ENCODE data around the gene MMP8. TPM values are rescaled to one million over a fixed set of nuclear protein-coding genes. Genes with fewer than 3 reads are reported as not detected.

Gene MMP8
- total RNA-seq, 2 donors from 2014 or later: 0.35 to 0.41 TPM

- Histone ChIP-seq H3K4me3 (no peak overlapping the region), H3K4me1 (no peaks in the 10 kb centered on the region), H3K27ac (no peak overlapping the region), H3K27me3 (no peaks in the 10 kb centered on the region), H3K36me3 (no peaks in the 10 kb centered on the region), H3K9me3 (no peaks in the 10 kb centered on the region)
- DNase-seq (ENCODE audit: low spot score): no peak
- TF ChIP-seq CTCF (IDR thresholded peaks at IDR 0.05): no peak
Measured at GRCh38 chr11:102729849-102730815, 5.4 kb upstream of the MMP8 start.

- Histone ChIP-seq H3K27me3 (no peaks in the 10 kb centered on the region), H3K36me3 (no peaks in the 10 kb centered on the region), H3K27ac (no peak overlapping the region), H3K4me1 (no peaks in the 10 kb centered on the region), H3K4me3 (no peak overlapping the region), H3K9me3 (peaks cover 0 to 8% of the 10 kb centered on the region in 2 donors)
- TF ChIP-seq CTCF (IDR thresholded peaks at IDR 0.05): no peak
- no peak for DNase-seq (ENCODE audit: low spot score)
Measured at GRCh38 chr11:102727890-102728289, 3.1 kb upstream of the MMP8 start.

- Histone ChIP-seq H3K36me3 (no peaks in the 10 kb centered on the region), H3K4me1 (no peaks in the 10 kb centered on the region), H3K27ac (no peak overlapping the region), H3K9me3 (peaks cover 0 to 8% of the 10 kb centered on the region in 2 donors), H3K4me3 (no peak overlapping the region), H3K27me3 (no peaks in the 10 kb centered on the region)
- TF ChIP-seq CTCF (IDR thresholded peaks at IDR 0.05): no peak
- no peak for DNase-seq (ENCODE audit: low spot score)
Measured at GRCh38 chr11:102722821-102723220, 1.9 kb downstream of the MMP8 start.

DNA sequence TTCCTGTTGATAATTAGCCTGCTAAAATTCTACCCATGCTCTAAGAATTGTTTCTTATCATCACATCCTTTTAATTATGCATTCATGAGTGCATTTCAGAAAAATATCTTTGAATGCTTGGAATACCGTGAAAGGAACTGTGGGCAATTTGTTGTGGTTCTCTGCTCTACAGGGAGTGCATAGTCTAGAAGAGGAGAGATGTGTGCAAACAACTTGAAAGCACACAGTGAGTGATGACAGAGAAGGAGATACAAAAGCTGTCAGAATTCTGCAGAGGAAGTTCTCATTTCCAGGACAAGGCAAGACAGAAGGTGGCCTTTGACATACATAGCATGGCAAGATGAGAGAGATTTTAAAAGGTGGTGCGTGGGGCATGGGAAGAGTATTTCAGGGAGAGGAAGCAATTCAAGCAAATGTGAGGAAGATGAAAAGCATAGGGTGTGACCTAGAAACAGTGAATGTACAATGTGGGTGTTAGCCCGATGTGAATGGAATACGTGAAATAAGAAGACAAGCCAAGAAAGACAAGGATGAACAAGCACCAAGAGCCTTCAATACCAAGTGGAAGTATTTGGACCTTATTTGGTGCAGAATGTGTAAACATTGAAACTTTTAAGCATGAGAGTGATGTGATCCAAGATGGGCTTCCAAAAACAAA, 5.0 kb downstream of the MMP8 start:
- no peak for DNase-seq (ENCODE audit: low spot score)
- H3K4me3 ChIP-seq: no peak overlapping the region

GRCh38 chr11:102717280-102717679, 7.5 kb downstream of the MMP8 start:
- H3K4me3 ChIP-seq: no peak overlapping the region
- TF ChIP-seq CTCF (IDR thresholded peaks at IDR 0.05): no peak
- H3K9me3 ChIP-seq: no peaks in the 10 kb centered on the region
- H3K36me3 ChIP-seq: no peaks in the 10 kb centered on the region
- no peak for DNase-seq (ENCODE audit: low spot score)
- H3K27ac ChIP-seq: no peak overlapping the region
- H3K4me1 ChIP-seq: no peaks in the 10 kb centered on the region
- H3K27me3 ChIP-seq: no peaks in the 10 kb centered on the region

More for the DNA sequence above, 5.0 kb downstream of the MMP8 start:
- H3K27ac ChIP-seq: no peak overlapping the region
- H3K27me3 ChIP-seq: no peaks in the 10 kb centered on the region
- H3K36me3 ChIP-seq: no peaks in the 10 kb centered on the region
- no peak for TF ChIP-seq CTCF (IDR thresholded peaks at IDR 0.05)
- peaks cover 0 to 8% of the 10 kb centered on the region in 2 donors for H3K9me3 ChIP-seq
- no peaks in the 10 kb centered on the region for H3K4me1 ChIP-seq
